HFF-Myc (cell line): ENCODE results near the gene TPM1.

Experiments
- DNase-seq: peaks from one replicate; pipeline ENCODE4 v3.0.0-alpha.2; 2011; ENCODE audit warnings: low read depth; ENCODE audit errors: extremely low read depth
- H3K4me3 ChIP-seq: replicated peaks from 2 replicates; pipeline ENCODE4 v1.5.1; 2011; ENCODE audit warnings: low read depth, mild to moderate bottlenecking, control low read depth, low read length
- TF ChIP-seq, protein P1 (sequence below): IDR thresholded peaks from 2 replicates; pipeline ENCODE4 v1.5.1; 2012; ENCODE audit warnings: mild to moderate bottlenecking, low read depth, low read length, control low read depth; ENCODE audit errors: missing control alignments

TPM1 gene

DNA sequence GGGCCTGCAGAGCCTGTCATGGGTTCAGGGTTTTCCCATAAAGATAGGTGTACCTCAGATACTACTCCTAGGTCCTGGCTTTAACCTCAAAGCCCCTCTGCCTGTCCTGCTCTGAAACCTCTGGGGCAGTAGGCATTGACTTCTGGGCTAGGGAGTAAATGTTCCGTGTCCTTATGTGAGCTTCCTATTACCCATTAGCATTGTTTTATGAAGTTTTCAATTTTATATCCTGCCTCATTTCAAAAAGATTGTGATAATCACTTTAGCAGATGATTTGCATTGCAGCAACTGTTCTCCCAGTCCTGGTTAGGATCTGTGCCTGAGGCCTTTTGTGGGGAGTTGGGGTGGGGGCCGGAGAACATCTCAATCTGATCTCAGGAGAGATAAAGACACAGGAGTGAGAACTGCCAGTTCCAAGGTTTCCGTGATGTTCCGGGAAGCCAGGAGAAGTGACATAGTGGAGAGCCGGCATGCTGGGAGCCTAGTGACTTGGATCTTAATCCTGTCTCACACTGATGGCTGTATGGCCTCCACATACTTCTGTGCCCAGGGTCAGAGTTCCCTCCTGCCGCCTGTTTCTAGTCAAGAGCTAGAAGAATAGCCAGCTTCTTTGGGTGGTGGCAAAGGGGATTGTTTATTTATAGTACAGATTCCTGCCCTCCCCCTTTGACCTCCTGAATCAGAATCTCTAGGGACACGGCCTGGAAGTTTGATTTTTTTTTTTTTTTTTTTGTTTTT, 10.6 kb downstream of the TPM1 start:
- no peak for DNase-seq
- TF ChIP-seq, protein P1, sequence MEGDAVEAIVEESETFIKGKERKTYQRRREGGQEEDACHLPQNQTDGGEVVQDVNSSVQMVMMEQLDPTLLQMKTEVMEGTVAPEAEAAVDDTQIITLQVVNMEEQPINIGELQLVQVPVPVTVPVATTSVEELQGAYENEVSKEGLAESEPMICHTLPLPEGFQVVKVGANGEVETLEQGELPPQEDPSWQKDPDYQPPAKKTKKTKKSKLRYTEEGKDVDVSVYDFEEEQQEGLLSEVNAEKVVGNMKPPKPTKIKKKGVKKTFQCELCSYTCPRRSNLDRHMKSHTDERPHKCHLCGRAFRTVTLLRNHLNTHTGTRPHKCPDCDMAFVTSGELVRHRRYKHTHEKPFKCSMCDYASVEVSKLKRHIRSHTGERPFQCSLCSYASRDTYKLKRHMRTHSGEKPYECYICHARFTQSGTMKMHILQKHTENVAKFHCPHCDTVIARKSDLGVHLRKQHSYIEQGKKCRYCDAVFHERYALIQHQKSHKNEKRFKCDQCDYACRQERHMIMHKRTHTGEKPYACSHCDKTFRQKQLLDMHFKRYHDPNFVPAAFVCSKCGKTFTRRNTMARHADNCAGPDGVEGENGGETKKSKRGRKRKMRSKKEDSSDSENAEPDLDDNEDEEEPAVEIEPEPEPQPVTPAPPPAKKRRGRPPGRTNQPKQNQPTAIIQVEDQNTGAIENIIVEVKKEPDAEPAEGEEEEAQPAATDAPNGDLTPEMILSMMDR, result no peak
- H3K4me3 ChIP-seq, result no peak overlapping the region

DNA sequence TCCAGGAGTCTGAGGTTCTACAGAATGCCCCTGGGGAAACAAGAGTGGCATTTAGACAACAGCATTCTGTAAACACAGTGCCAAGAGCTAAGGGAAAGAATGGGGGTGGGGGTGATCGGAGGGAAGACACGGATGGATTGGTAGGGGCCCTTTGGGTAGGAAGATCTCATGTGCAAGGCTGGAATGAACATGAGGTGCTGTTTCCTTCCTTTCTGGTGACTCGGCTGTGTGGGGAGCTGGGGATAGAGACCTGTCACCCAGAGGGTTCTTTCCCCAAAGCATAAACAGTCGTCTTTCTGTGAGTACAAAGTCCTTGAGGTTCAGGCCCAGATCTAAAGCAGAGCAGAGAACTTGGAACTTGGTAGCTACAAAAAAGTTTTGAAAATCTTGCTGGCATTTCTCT, 11.7 kb downstream of the TPM1 start:
- TF ChIP-seq, protein P1, result no peak
- H3K4me3 ChIP-seq, result no peak overlapping the region
- DNase-seq, result no peak

DNA sequence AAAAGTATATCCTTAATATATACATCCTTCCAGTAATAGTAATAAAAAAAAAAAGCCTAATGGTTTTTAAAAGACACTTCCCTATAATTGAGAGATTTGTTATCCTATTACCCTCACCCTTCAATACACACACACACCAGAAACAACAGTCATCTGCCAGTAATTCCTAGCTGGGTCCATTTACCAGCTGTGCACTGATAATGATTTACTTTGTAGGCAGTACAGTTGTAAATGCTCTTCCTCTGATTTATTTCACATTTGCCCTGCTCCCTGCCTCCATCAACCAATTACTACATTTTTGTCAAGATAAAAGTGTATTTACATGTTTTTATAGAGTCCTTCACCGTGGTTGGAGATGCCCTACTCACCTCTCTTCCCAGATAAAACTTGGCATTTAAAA, 12.4 kb downstream of the TPM1 start:
- no peak for DNase-seq
- TF ChIP-seq, protein P1, result no peak
- H3K4me3 ChIP-seq, result no peak overlapping the region

DNA sequence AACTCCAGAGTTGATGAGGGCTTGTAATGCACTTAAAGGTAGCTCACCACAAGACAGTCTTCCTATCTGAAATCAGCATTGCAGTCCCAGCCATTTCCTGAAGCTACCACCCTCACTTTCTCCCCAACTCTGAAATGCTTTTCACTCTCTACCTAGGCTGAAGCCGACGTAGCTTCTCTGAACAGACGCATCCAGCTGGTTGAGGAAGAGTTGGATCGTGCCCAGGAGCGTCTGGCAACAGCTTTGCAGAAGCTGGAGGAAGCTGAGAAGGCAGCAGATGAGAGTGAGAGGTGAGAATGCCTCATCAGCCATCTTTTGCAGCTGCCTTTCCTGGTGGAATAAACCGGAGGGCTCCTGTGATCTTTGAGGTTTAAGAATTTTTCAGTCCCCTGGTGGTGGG, 14.3 kb downstream of the TPM1 start:
- TF ChIP-seq, protein P1, result no peak
- H3K4me3 ChIP-seq, result no peak overlapping the region
- no peak for DNase-seq

DNA sequence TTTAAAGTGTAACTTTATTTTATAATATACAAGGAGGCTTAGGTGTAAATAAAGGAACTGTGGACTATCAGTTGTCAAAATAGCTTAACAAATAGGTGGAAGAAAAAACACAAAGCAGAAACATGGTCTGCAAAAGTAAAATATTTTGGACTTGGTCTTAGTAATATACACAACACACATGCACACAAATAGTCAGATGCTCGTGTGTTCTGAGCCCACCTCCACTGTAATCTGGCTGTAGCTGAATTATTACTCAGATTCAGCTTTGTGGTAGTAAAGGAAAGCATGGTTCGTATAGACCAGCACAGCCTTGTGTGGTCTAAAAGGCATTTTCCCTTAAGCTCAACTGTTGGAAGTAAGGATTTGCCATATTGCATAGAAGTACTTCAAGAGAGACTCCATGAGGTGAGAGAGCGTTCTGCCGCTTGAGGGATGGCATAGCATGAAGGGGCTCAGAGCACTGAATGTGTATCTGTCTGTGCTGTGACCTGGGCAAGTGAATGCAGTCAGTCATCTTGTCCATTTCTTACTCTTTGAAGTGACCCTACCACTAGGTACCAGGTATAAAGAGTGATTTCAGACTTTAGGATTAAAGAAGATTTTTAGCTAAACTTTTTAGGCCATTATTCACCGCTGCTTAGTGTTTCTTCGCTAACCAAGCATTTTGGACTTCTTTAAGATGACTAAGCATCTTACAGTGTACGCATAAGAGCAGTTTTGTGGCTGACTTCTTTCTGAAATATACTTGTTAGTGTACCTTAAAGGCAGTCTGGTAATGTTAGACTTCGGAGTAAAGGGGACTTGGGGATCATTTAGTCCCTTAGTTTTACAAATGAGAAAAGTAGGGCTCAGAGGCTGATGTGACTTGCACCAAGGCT, 15.2 kb downstream of the TPM1 start:
- no peak overlapping the region for H3K4me3 ChIP-seq
- no peak for DNase-seq
- TF ChIP-seq, protein P1, result no peak

DNA sequence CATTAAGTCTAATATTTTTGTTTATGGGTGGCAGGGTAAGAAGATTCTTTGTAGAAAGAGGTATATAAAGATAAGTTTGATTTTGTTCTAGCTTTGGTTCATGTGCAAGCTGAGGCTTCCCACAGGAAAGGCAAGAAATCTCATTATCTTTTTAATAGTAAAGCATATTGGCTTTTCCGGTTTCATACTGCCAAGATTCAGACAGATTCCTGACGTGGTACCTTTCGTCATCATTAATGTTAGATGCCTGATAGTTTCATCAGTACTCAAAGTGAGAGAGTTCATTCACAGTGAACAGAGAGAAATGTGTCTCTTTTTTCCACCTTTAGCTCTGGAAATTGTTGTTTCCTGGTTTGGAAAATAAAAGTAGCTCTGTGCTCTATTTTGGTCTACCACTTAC, 16.5 kb downstream of the TPM1 start:
- no peak overlapping the region for H3K4me3 ChIP-seq
- DNase-seq, result no peak
- TF ChIP-seq, protein P1, result no peak
